H1 (cell line): Measurements from ENCODE around the gene ZMYND10. TPM values are rescaled to one million over a fixed set of nuclear protein-coding genes. Genes with fewer than 3 reads are reported as not detected.

Experiments
- ASH2L ChIP-seq: fragments of 200-600, 300-600 bp; sonication (generic); IDR thresholded peaks from one replicate; pipeline ENCODE4 v1.7.1; 2017; ENCODE audit warnings: low read length
- BACH1 ChIP-seq: IDR thresholded peaks from 2 replicates; pipeline ENCODE4 v1.6.1; 2012; ENCODE audit warnings: low read length, improper control_type of control experiment
- BRCA1 ChIP-seq: IDR thresholded peaks from 2 replicates; pipeline ENCODE4 v1.6.1; 2012; ENCODE audit warnings: low read depth, low read length, improper control_type of control experiment
- CBX8 ChIP-seq: fragments of 300-800, 300-1000 bp; sonication (generic); IDR thresholded peaks from 2 replicates; pipeline ENCODE4 v1.7.1; 2016; ENCODE audit warnings: low read depth, low read length, borderline replicate concordance
- CEBPB ChIP-seq: IDR thresholded peaks from 2 replicates; pipeline ENCODE4 v1.6.1; 2012; ENCODE audit warnings: low read depth, low read length
- EGR1 ChIP-seq: IDR thresholded peaks from 2 replicates; pipeline ENCODE4 v1.6.1; 2011; ENCODE audit warnings: low read depth, low read length, borderline replicate concordance
- EP300 ChIP-seq, 2 experiments: IDR thresholded peaks; 1 replicate in 1 of 2; 2 replicates in 1 of 2; pipeline ENCODE4 v1.6.1; 2011 to 2012; ENCODE audit warnings: low read depth in 2 of 2, low read length in 2 of 2, mild to moderate bottlenecking in 2 of 2, borderline replicate concordance in 1 of 2, inconsistent platforms in 1 of 2, moderate library complexity in 1 of 2
- EZH2 ChIP-seq: fragments of 200-600 bp; sonication (generic); IDR thresholded peaks from 2 replicates; pipeline ENCODE4 v1.7.1; 2012; ENCODE audit warnings: low read depth, mild to moderate bottlenecking, moderate library complexity, low read length, inconsistent platforms; ENCODE audit not compliant: severe bottlenecking
- GABPA ChIP-seq: IDR thresholded peaks from 2 replicates; pipeline ENCODE4 v1.6.1; 2011; ENCODE audit warnings: mild to moderate bottlenecking, low read length, moderate library complexity, borderline replicate concordance; ENCODE audit not compliant: insufficient read depth
- HDAC6 ChIP-seq: IDR thresholded peaks from one replicate; pipeline ENCODE4 v1.7.1; 2012; ENCODE audit warnings: low read depth, mild to moderate bottlenecking, inconsistent platforms, low read length, moderate library complexity
- JUN ChIP-seq: IDR thresholded peaks from 2 replicates; pipeline ENCODE4 v1.6.1; 2011; ENCODE audit warnings: low read depth, mild to moderate bottlenecking, improper control_type of control experiment, low read length
- KDM1A ChIP-seq: fragments of 200-600, 300-600 bp; sonication (generic); IDR thresholded peaks from 2 replicates; pipeline ENCODE4 v1.7.1; 2016; ENCODE audit warnings: mild to moderate bottlenecking, low read length, borderline replicate concordance
- KDM4A ChIP-seq: IDR thresholded peaks from one replicate; pipeline ENCODE4 v1.7.1; 2012; ENCODE audit warnings: low read depth, mild to moderate bottlenecking, moderate library complexity, low read length, inconsistent platforms; ENCODE audit not compliant: severe bottlenecking
- KDM5A ChIP-seq: fragments of 200-600 bp; IDR thresholded peaks from 2 replicates; pipeline ENCODE4 v1.7.1; 2012; ENCODE audit warnings: mild to moderate bottlenecking, low read length, inconsistent platforms, mixed read lengths
- MAFK ChIP-seq: IDR thresholded peaks from 2 replicates; pipeline ENCODE4 v1.6.1; 2012; ENCODE audit warnings: low read depth, mild to moderate bottlenecking, improper control_type of control experiment, low read length
- NANOG ChIP-seq: IDR thresholded peaks from 2 replicates; pipeline ENCODE4 v1.6.1; 2011; ENCODE audit warnings: low read length, low read depth, mild to moderate bottlenecking, inconsistent platforms; ENCODE audit not compliant: insufficient read depth, poor library complexity, severe bottlenecking
- PHF8 ChIP-seq: fragments of 200-600 bp; sonication (generic); conservative IDR thresholded peaks from 2 replicates; pipeline ENCODE4 v1.7.1; 2012; ENCODE audit warnings: low read depth, mild to moderate bottlenecking, inconsistent platforms, low read length, moderate library complexity
- POLR2AphosphoS5 ChIP-seq: IDR thresholded peaks from 2 replicates; pipeline ENCODE4 v1.6.1; 2011; ENCODE audit warnings: low read depth, low read length
- RBBP5 ChIP-seq: IDR thresholded peaks from 2 replicates; pipeline ENCODE4 v1.7.1; 2012; ENCODE audit warnings: low read depth, mild to moderate bottlenecking, inconsistent platforms, low read length, moderate library complexity, borderline replicate concordance
- RNF2 ChIP-seq: fragments of 200-900, 300-1000 bp; sonication (generic); IDR thresholded peaks from 2 replicates; pipeline ENCODE4 v1.7.1; 2016; ENCODE audit warnings: borderline replicate concordance, low read depth, mild to moderate bottlenecking, antibody characterized with exemption, low read length; ENCODE audit not compliant: poor library complexity, severe bottlenecking; ENCODE audit errors: missing control alignments
- SIRT6 ChIP-seq: IDR thresholded peaks from one replicate; pipeline ENCODE4 v1.7.1; 2012; ENCODE audit warnings: low read length, inconsistent platforms
- TAF1 ChIP-seq: IDR thresholded peaks from 2 replicates; pipeline ENCODE4 v1.6.1; 2011; ENCODE audit warnings: mild to moderate bottlenecking, low read depth, low read length
- TCF12 ChIP-seq: IDR thresholded peaks from 2 replicates; pipeline ENCODE4 v1.6.1; 2011; ENCODE audit warnings: low read depth, mild to moderate bottlenecking, low read length
- polyA plus RNA-seq, 7 experiments: library from polyadenylated mRNA; depleted of rRNA in 3 of 7; stranded (reverse) in 5 of 7; unstranded in 2 of 7; fragments of >200 nt in 5 of 7; fragments of 200-250 nt in 2 of 7; gene quantifications; 1 replicate in 5 of 7; 2 replicates in 1 of 7; 4 replicates in 1 of 7; pipeline versions ENCODE4 v1.2.1 to v1.2.3, GENCODE V29; 2011 to 2013; ENCODE audit warnings: missing spikeins in 2 of 7, mixed read lengths in 2 of 7
- total RNA-seq: library from RNA; stranded (reverse); fragmentation: NEBNext Ultra II Directional; extraction: Animal tissue kit (Norgen Biotek cat#: 25700); gene quantifications from 2 replicates; pipeline ENCODE4 v1.2.1, GENCODE V29; 2021

Gene ZMYND10
- total and polyA plus RNA-seq, 2 of the 8 experiments (the other 6 are each of a cell fraction or from before 2014, with no cell fraction given) = 0.56 to 0.79 TPM

DNA sequence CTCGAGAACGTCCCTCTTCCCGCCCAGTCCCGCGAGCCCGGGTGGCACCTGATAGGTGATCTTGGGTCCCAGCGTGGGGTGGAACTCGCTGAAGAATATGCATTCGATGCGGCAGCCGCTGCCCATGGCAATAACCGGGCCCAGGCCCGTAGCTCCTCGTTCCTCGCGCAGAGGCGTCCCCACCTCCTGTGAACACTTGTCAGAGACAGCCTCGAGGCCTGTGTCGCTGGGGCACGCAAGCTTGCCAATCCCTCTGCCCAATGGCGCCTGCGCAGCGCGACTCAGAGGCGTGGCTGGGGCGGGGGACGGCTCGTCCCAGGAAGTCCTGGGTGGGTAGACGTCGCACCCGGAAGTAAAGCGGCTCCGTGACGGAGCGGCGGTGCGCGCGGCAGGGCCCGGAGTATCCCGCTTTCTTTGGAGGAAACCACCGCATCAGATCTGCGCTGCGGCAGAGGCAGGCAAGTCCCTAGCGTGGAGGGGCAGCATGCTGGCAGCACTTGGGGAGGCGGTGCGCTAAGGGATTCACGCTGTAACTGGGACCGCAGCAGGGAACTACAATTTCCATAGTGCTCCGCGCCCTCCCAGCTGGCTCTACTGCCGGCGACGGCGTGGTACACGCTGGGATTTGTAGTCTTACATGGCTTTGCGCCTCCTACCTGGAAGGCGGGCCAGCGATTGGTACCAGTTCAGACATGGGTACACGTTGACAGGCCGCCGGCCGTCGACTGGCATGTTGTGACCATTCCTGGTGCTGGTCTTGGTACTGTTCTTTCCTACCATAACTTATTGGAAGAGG, 5.2 kb upstream of the ZMYND10 start, which contains the start of the genes CYB561D2 and NPRL2 (continued):
- no peak for TF ChIP-seq SIRT6
- 0 out of 2 replicates have a peak, but pooled peaks have one; percentile 19 for TF ChIP-seq BACH1
- peak; percentile 88 for TF ChIP-seq ASH2L
- TF ChIP-seq JUN = no peak
- peak; percentile 83 for TF ChIP-seq PHF8
- no peak for TF ChIP-seq RNF2
- no peak for TF ChIP-seq EP300 (IDR thresholded peaks at IDR 0.05; ENCODE audit: borderline replicate concordance in 1 of 2, low read depth in 2 of 2, low read length in 2 of 2)
- no peak for TF ChIP-seq TCF12
- no peak; the same call in 1 of the 2 replicates for TF ChIP-seq POLR2AphosphoS5
- TF ChIP-seq EZH2 = no peak
- TF ChIP-seq BRCA1 = no peak
- no peak for TF ChIP-seq KDM5A
- no peak for TF ChIP-seq CBX8
- TF ChIP-seq NANOG = no peak
- TF ChIP-seq CEBPB = no peak
- TF ChIP-seq HDAC6 = no peak
- peak; percentile 99 for TF ChIP-seq KDM4A
- no peak for TF ChIP-seq MAFK
- no peak for TF ChIP-seq KDM1A
- peak; percentile 47; the same call in 1 of the 2 replicates for TF ChIP-seq GABPA
- TF ChIP-seq RBBP5 = no peak
- TF ChIP-seq TAF1 = peak; percentile 51; the same call in 1 of the 2 replicates
- no peak for TF ChIP-seq EGR1
